Stimulated activated naive CD8-positive, alpha-beta T cell treated with anti-CD3 and anti-CD28 coated beads, Interleukin-15, amount 100 ng/mL, for 72 hours (primary cell): ENCODE measurements around the gene DGUOK.
A peak's percentile ranks its signal among the peaks of the same experiment; 100 is the strongest.

Experiments
- ATAC-seq: fragments of 150-1000 bp; cut with Tn5 transposase; 2 replicates; pipeline ENCODE4 v1.10.0; 2021; ENCODE audit warnings: mild to moderate bottlenecking, moderate library complexity
- DNase-seq, 2 donors: peaks; one replicate each; pipeline ENCODE4 v3.0.0; 2021 to 2022
- H3K27ac Mint-ChIP-seq, 2 donors: one replicate each; pipeline ENCODE4 v1.8.0; 2022; ENCODE audit warnings: mild to moderate bottlenecking in 2 of 2, mixed read lengths in 2 of 2, moderate library complexity in 2 of 2
- H3K27me3 Mint-ChIP-seq: one replicate; pipeline ENCODE4 v1.8.0; 2022; ENCODE audit warnings: mixed read lengths
- H3K4me1 Mint-ChIP-seq: one replicate; pipeline ENCODE4 v1.8.0; 2022; ENCODE audit warnings: mild to moderate bottlenecking, mixed read lengths
- H3K4me3 Mint-ChIP-seq, 2 donors: one replicate each; pipeline ENCODE4 v1.8.0; 2022; ENCODE audit warnings: mild to moderate bottlenecking in 2 of 2, mixed read lengths in 2 of 2, moderate library complexity in 1 of 2
- H3K9me3 Mint-ChIP-seq, 2 donors: one replicate each; pipeline ENCODE4 v1.8.0; 2022; ENCODE audit warnings: mixed read lengths in 2 of 2

The DGUOK gene

DNA sequence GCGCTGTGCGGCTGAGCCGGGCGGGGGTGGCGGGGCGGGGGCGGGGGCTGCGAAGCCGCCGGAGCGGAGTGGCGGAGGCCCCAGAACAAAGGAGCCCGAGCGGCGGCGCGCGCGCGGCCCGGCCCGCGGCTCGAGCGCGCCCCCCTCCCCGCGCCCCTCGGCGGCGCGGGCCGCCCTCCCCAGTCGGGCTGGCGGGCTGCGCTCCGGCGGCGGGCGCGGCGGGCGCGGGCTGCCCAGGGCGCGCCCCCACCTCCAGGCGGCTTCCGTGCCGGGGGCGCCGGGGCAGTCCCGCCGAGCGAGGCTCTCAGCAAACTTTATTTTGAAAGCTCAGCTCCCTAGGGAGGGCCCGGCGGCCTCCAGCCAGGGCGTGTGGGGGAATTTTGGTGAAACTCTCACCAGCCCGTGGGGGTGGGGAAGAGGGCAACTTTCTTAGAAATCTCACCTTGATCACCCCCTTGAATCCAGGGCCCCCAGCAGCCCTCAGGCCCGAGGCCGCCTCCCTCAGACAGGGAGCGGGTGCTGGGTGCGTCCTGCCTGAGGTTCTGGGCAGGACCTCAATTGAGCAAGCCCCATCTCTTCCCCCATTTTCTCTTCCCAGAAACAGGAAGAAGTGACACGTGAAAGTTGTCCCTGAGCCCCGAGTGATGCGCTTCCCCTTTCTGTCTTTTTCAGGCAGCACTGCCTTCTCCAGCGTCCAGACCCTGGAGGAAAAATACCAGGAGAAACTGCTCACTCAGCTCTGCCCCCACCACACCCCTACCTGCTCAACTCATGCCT is 58.8 kb downstream of the DGUOK start:
- peak overlapping the region; percentile 95 to 98 for H3K4me3 Mint-ChIP-seq
- H3K27me3 Mint-ChIP-seq = no peaks in the 10 kb centered on the region
- peak overlapping the region; percentile 88 to 98 for H3K27ac Mint-ChIP-seq
- peaks cover 2 to 4% of the 10 kb centered on the region in 2 donors for H3K9me3 Mint-ChIP-seq
- ATAC-seq = peak; percentile 74
- H3K4me1 Mint-ChIP-seq = peaks cover 79% of the 10 kb centered on the region
- DNase-seq = peak; percentile 79 to 88

DNA sequence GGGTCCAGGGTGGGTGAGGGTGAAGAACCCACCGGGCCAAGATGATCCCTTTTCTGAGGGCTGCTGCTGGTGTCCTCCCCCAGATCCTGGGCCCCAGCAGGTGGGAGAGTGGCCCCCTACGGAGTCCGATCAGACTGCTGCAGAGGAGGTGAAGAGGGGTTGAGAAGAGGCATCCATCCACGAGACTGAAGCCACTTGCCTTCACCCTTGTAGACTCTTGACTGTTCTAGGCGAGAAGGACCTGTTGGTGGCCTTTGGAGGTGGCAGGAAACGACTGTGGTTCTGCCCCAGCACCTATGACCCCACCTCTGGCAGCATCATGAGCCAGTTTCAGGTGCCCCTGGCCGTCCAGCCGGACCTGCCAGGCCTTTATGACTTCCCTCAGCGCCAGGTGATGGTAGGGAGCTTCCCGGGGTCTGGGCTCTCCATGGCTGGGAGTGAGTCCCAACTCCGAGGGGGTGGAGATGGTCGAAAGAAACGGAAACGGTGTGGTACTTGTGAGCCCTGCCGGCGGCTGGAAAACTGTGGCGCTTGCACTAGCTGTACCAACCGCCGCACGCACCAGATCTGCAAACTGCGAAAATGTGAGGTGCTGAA is 59.5 kb downstream of the DGUOK start:
- Mint-ChIP-seq H3K27me3 (no peaks in the 10 kb centered on the region), H3K4me3 (peak overlapping the region; percentile 95 to 98), H3K27ac (peak overlapping the region; percentile 88 to 98), H3K9me3 (peaks cover 7 to 8% of the 10 kb centered on the region in 2 donors), H3K4me1 (peaks cover 77% of the 10 kb centered on the region)
- ATAC-seq (peak; percentile 57), DNase-seq (peak; percentile 57 to 58)

DNA sequence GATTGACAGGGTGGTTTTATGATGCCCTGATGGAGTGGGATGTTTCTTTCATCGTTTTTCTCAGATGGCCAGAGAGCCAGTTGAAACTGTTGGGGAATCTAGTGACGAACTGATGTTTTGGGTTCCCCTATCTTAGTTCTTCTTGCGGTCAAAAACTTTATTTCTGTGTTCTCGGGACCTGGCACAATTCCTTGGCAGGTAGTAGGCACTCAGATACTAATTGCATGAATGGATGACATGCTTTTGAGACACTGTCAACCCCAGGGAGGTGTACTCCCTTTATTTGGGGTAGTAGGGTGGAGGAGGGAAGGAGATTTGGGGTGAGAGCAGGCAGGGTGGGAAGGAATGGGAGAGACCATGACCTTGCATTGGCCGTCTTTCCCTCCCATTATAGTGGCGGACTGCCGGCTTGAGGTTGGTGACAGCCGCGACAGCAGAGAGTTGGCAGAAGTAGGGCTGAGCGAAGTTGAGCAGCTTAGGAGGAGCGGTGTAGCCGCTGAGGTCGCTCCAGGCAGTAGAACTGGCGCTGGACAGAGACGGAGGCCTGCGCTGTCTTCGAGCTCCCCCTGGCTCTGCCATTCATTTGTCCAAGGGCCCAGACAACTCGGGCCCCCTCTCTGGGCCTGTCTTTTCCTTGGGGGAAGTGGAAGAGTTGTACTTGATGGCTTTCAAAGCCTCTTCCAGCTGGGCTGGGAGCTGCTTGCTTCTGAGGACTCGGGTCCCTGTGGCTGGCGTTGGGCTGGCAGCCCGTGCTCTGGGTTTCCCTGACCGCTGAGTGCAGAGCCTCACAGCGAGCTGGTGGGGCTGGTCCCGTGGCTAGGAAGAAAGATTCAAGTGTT is 60.6 kb downstream of the DGUOK start:
- peak; percentile 35 for ATAC-seq
- H3K4me3 Mint-ChIP-seq = peak overlapping the region; percentile 95 to 98

DNA sequence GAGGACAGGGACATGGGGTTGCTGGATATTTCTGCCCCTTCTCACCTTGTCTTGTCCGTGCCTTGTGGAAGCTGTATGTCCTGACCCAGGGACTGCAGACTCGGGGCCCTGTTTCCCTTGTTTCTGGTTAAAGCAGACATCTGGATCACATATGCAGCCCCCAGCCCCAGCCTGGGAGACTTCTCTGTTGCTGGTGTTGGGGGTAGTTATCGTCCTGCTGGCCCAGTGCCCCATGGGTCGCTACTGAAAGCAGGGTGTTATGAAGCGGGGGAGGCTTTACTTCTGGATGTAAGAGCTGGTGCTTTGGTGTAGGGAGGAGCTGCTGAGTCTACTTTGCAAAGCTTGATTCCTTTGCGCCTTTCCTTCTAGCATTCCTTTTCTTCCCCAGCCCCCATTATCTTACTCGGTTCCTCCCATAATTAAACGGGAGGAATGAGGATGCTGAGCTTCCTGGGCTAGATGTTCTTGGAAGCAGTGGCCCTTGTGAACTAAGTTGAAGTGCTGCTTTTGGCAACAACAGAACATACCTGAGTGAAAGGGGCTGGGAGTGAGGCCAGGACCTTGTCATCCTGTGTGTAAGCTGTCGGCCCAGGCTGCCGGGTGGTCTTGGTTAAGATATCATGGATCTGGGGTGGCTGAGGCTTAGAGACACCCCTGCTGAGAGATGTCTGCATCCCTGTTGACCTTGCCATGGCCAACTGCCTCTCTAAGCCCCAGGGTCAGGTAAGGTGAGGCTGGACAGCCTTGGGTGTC is 61.4 kb downstream of the DGUOK start:
- no peak for DNase-seq
- Mint-ChIP-seq H3K4me1 (peaks cover 65% of the 10 kb centered on the region), H3K27me3 (no peaks in the 10 kb centered on the region), H3K27ac (peak overlapping the region in 1 of 2 donors; percentile 34), H3K9me3 (peaks cover 13 to 14% of the 10 kb centered on the region in 2 donors), H3K4me3 (peak overlapping the region; percentile 95 to 98)
- no peak for ATAC-seq

More for the DNA sequence above, 60.6 kb downstream of the DGUOK start:
- Mint-ChIP-seq H3K27me3 (no peaks in the 10 kb centered on the region), H3K27ac (peak overlapping the region in 1 of 2 donors; percentile 63), H3K9me3 (peaks cover 13 to 14% of the 10 kb centered on the region in 2 donors), H3K4me1 (peaks cover 66% of the 10 kb centered on the region)
- peak; percentile 28 to 47 for DNase-seq

DNA sequence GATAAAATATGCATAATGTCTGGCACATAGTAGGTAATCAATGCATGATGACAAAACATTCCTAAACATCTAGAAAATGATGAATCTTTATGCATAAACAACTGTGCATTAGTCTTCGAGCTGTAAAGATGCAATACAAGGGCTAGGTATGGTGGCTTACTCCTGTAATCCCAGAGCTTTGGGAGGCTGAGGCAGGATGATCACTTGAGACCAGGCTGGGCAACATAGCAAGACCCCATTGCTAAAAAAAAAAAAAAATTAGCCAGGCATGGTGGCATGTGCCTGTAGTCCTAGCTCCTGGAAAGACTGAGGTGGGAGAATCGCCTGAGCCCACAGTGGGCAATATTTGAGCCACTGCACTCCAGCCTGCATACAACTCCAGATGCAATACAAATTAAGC is 63.3 kb downstream of the DGUOK start:
- H3K27me3 Mint-ChIP-seq = no peaks in the 10 kb centered on the region
- DNase-seq (no peak), ATAC-seq (no peak)
- peaks cover 13 to 14% of the 10 kb centered on the region in 2 donors for H3K9me3 Mint-ChIP-seq
- H3K4me1 Mint-ChIP-seq = peaks cover 74% of the 10 kb centered on the region
- H3K4me3 Mint-ChIP-seq = no peak overlapping the region
- no peak overlapping the region for H3K27ac Mint-ChIP-seq

DNA sequence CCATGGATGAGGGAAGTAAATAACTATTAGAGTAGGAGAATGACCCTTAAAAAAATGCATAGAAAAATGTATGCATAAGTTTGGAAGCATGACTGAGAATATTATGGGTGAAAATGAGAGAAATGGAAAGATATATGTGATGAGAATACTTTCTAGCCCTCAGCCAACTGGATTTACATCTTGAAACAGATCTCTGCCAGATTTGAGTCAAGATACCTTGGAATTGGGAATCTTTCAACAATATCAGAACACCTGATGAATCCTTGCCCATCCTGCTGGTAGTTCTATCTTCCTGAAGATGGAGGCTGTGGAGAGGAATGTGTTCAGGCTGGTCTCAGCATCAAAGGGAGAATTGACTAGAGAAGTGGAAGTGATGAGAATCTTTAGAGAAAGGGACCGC is 63.9 kb downstream of the DGUOK start:
- Mint-ChIP-seq H3K4me1 (peaks cover 79% of the 10 kb centered on the region), H3K9me3 (peaks cover 13 to 14% of the 10 kb centered on the region in 2 donors), H3K27ac (peak overlapping the region in 1 of 2 donors; percentile 8), H3K4me3 (no peak overlapping the region), H3K27me3 (no peaks in the 10 kb centered on the region)
- ATAC-seq (no peak), DNase-seq (no peak)

DNA sequence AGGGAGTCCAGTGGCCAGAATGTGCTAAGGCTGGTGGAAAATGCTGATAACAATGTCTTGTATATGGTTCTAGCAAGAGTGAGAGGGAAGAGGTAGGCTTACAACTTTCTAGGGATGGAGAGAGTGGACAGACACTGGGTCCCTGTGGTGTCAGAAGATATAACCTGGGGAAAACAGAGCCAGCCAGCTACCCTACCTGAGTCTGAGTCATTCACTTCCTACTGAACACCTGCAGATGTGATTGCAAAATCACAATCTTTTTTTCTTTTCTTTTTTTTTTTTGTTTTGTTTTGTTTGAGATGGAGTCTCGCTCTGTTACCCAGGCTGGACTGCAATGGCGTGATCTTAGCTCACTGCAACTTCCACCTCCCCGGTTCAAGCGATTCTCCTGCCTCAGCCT is 65.4 kb downstream of the DGUOK start:
- no peak overlapping the region for H3K27ac Mint-ChIP-seq
- H3K4me3 Mint-ChIP-seq = no peak overlapping the region
- H3K9me3 Mint-ChIP-seq = peaks cover 13 to 14% of the 10 kb centered on the region in 2 donors
- H3K4me1 Mint-ChIP-seq = peaks cover 84% of the 10 kb centered on the region
- DNase-seq (no peak), ATAC-seq (no peak)
- H3K27me3 Mint-ChIP-seq = no peaks in the 10 kb centered on the region

DNA sequence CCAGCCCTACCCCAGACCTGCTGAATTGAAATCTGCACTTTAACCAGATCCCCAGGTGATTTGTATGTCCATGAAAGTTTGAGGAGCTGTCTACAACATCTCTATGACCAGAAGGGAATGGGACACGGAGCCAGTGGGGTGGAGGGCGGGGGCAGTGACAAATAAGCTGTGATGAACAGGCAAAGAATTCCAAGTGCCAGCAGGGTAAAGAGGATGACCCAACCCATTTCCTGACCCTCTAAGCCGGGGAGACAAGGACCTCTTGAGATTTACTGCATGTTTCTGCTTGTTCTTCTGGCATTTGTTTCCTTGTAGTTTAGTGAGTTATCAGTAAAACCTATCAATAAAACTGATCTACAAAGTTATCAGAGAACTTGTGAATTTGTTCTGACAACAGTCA is 66.7 kb downstream of the DGUOK start:
- Mint-ChIP-seq H3K4me3 (no peak overlapping the region), H3K27ac (no peak overlapping the region)
- no peak for DNase-seq

DNA sequence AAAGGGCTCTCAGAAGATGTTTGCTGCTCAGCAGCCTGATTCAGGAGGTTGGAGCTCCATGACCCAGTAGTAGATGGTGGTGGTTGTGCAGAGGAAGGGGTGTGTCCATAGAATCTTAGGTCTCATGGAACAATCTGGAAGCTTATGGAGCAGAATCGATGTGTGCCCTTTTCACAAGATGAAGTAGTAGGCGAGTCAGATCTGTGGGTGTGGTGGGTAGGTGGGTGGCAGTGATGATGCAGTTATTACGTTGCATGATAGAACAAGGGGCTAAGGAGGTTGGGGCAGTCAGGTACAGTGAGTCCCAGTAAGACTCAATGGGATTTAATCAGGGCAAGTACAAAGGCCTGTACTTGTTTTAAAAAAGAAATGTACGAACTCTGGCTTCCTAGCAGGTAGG is 67.1 kb downstream of the DGUOK start:
- peaks cover 13 to 14% of the 10 kb centered on the region in 2 donors for H3K9me3 Mint-ChIP-seq
- peaks cover 84% of the 10 kb centered on the region for H3K4me1 Mint-ChIP-seq
- ATAC-seq = peak; percentile 42
- H3K27ac Mint-ChIP-seq = peak overlapping the region in 1 of 2 donors; percentile 13
- no peak for DNase-seq
- H3K4me3 Mint-ChIP-seq = no peak overlapping the region
- no peaks in the 10 kb centered on the region for H3K27me3 Mint-ChIP-seq

More for the DNA sequence above, 66.7 kb downstream of the DGUOK start:
- peaks cover 13 to 14% of the 10 kb centered on the region in 2 donors for H3K9me3 Mint-ChIP-seq
- H3K27me3 Mint-ChIP-seq = no peaks in the 10 kb centered on the region
- ATAC-seq = no peak
- H3K4me1 Mint-ChIP-seq = peaks cover 84% of the 10 kb centered on the region

DNA sequence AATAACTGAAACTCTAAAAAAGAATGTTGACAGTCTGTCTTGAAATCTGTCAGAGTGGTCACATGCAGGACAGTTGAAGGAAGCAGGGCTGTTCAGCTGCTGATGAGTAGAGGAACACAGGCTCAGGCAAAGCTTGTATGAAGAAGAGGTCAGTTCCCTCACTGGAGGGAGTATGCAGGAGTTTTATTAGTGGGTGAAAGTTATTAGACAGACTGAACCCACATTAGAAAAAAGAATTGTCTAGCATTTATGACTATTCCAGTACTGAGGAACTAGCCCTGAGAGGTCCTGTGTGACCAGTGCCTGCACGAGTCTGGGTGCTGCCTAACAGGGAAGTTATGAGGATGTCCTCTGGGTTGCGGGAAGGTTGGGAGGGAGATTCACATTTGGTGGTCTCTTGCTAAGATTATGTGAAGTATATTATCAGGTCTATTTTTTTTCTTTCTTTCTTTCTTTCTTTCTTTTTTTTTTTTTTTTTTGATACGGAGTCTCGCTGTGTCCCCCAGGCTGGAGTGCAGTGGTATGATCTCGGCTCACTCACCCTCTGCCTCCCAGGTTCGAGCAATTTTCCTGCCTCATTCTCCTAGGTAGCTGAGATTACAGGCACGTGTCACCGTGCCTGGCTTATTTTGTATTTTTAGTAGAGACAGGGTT is 67.6 kb downstream of the DGUOK start:
- DNase-seq (no peak), ATAC-seq (peak; percentile 6)
- Mint-ChIP-seq H3K4me3 (no peak overlapping the region), H3K27me3 (no peaks in the 10 kb centered on the region), H3K4me1 (peaks cover 84% of the 10 kb centered on the region), H3K9me3 (peaks cover 13 to 14% of the 10 kb centered on the region in 2 donors), H3K27ac (peak overlapping the region in 1 of 2 donors; percentile 13)

DNA sequence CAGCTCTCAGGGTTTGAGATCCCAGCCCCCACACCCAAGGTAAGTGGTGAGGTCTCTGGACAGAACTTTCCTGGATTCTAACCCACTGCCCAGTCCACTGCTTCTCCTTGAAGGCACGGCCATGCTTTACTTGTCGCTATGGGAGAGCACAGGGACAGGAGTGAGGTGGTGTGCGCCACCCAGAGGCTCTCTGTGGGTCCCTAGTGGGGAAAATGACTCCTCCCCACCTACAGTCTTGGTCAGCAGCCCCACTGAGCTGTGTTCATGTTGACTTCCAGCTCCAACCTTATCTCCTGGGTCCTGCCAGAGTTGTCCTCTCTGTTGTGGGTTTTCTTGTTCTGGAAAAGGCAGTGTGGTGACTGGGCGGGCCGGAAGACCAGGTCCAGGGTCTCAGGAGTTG is 69.1 kb downstream of the DGUOK start:
- Mint-ChIP-seq H3K27me3 (no peaks in the 10 kb centered on the region), H3K9me3 (peaks cover 6 to 9% of the 10 kb centered on the region in 2 donors), H3K4me1 (peaks cover 84% of the 10 kb centered on the region), H3K27ac (no peak overlapping the region), H3K4me3 (no peak overlapping the region)
- ATAC-seq (no peak), DNase-seq (no peak)

DNA sequence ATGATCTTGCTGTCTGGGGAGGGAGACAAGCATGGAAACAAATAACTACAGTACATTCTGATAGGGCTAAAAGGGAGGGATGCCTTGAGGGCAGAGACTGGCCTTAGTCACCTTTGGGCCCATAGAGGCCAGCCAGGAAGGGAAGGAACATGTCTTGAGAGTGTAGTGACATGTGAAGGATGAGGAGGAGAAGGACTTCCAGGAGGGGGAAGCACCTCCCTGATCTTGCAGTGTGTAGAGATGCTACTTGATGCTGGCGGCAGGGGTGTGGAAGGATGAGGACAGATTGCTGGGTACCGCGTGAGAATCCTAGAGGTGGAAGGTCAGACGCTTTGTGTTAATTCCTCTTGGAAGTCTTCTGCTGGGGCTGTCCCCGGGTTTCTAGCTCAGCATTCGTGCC is 71.1 kb downstream of the DGUOK start:
- DNase-seq = no peak
- Mint-ChIP-seq H3K4me1 (peaks cover 96% of the 10 kb centered on the region), H3K27me3 (no peaks in the 10 kb centered on the region), H3K9me3 (no peaks in the 10 kb centered on the region), H3K4me3 (peak overlapping the region in 1 of 2 donors; percentile 4), H3K27ac (no peak overlapping the region)
- ATAC-seq = no peak

DNA sequence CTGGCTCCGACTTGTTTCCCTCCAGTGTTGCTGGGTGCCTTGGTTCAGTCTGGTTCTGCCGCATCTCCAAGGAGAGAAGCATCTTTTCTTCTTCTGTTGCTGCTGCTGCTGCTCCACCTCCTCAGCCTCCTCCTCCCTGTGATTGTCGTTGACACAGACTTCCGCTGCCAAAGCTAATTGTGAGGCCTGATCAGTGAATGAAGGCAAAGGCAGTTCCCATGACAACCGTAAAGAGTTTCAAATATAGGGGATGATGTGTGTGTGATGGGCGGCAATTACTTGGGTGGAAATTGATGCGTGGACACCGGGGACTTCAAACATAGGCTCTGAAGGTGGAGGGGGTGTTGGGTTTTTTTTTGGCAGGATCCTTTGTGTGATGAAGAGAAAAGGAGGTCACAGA is 71.8 kb downstream of the DGUOK start:
- Mint-ChIP-seq H3K27me3 (no peaks in the 10 kb centered on the region), H3K4me1 (peaks cover 96% of the 10 kb centered on the region), H3K27ac (peak overlapping the region; percentile 1 to 54), H3K9me3 (no peaks in the 10 kb centered on the region), H3K4me3 (peak overlapping the region; percentile 5 to 52)
- ATAC-seq (no peak), DNase-seq (no peak)

DNA sequence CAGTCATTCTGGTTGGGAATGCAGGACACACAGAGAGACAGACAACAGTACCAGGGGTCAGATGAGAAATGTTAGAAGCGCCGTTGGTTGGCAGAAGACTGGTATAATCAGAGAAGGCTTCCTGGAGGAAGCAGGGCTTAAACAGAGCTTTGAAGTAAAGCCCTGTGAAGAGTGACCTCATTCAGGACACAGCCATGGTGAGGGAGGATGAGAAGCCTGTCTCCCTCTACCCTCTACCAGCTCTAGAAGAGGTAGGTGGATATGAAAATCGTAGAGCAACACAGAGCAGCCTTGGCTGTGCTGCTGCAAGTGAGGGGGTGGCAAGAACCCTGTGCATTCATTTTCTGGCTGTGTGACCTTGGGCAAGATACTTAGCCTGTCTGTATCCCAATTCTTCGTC is 72.3 kb downstream of the DGUOK start:
- Mint-ChIP-seq H3K27me3 (no peaks in the 10 kb centered on the region), H3K4me3 (peak overlapping the region; percentile 5 to 52), H3K9me3 (no peaks in the 10 kb centered on the region), H3K4me1 (peaks cover 96% of the 10 kb centered on the region), H3K27ac (peak overlapping the region in 1 of 2 donors; percentile 1)
- DNase-seq (no peak), ATAC-seq (peak; percentile 13)
